SK-N-SH (cell line): ENCODE results near the gene ARHGAP15. TPM values are rescaled to one million over a fixed set of nuclear protein-coding genes. Genes with fewer than 3 reads are reported as not detected.

Source experiments
- CTCF ChIA-PET: fragments of 300-600, 350-600 bp; formaldehyde crosslinking; extraction: SDS; loops from one replicate; lab custom pipeline; 2021; lab: Yijun Ruan, JAX
- POLR2A ChIA-PET: fragments of 350-600 bp; sonication (Branson Sonifier 250); formaldehyde crosslinking; extraction: SDS; loops from one replicate; lab custom pipeline; 2020; ENCODE audit warnings: antibody characterized with exemption, inconsistent platforms; lab: Yijun Ruan, JAX
- DNase-seq: peaks from one replicate; pipeline ENCODE4 v3.0.0; 2012
- H2AFZ ChIP-seq: fragments of 200-600 bp; sonication (generic); 2 replicates; pipeline ENCODE4 v1.8.1; 2016; ENCODE audit warnings: antibody characterized with exemption, mild to moderate bottlenecking, low read depth
- H3F3A ChIP-seq: fragments of 200-600 bp; sonication (generic); replicated peaks from 2 replicates; pipeline ENCODE3; 2016; ENCODE audit warnings: antibody characterized with exemption, mild to moderate bottlenecking; ENCODE audit not compliant: insufficient read depth
- H3K27ac ChIP-seq, 2 experiments: fragments of 200-500 bp in 1 of 2; fragments of 200-600 bp in 1 of 2; sonication (Bioruptor generic) in 1 of 2; sonication (generic), shearing (Covaris generic) in 1 of 2; 2 replicates each; pipeline versions ENCODE4 v1.5.1 to v1.6.1; 2014 to 2016; ENCODE audit warnings: low read depth in 2 of 2, inconsistent platforms in 1 of 2, low read length in 1 of 2, mild to moderate bottlenecking in 1 of 2, mixed read lengths in 1 of 2
- H3K27me3 ChIP-seq: fragments of 200-600 bp; sonication (generic), shearing (Covaris generic); 2 replicates; pipeline ENCODE4 v1.6.1; 2016; ENCODE audit warnings: mixed run types; ENCODE audit not compliant: insufficient read depth
- H3K36me3 ChIP-seq, 2 experiments: fragments of 200-500 bp in 1 of 2; fragments of 200-600 bp in 1 of 2; sonication (Bioruptor generic) in 1 of 2; sonication (generic) in 1 of 2; replicated peaks in 1 of 2; 2 replicates each; pipeline versions ENCODE3 to v1.5.1; 2014 to 2016; ENCODE audit warnings: low read length in 1 of 2, mild to moderate bottlenecking in 1 of 2; ENCODE audit not compliant: insufficient read depth in 2 of 2, control insufficient read depth in 1 of 2
- H3K4me1 ChIP-seq, 2 experiments: fragments of 200-500 bp in 1 of 2; fragments of 200-600 bp in 1 of 2; sonication (Bioruptor generic) in 1 of 2; sonication (generic), shearing (Covaris generic) in 1 of 2; 2 replicates each; pipeline versions ENCODE4 v1.5.1 to v1.6.1; 2014 to 2016; ENCODE audit warnings: low read depth in 1 of 2, low read length in 1 of 2, mixed run types in 1 of 2; ENCODE audit not compliant: insufficient read depth in 2 of 2, control insufficient read depth in 1 of 2
- H3K4me2 ChIP-seq: fragments of 200-600 bp; sonication (generic), shearing (Covaris generic); 2 replicates; pipeline ENCODE4 v1.6.1; 2017; ENCODE audit warnings: mixed run types
- H3K4me3 ChIP-seq, 2 experiments: fragments of 200-500 bp in 1 of 2; fragments of 200-600 bp in 1 of 2; sonication (Bioruptor generic) in 1 of 2; sonication (generic), shearing (Covaris generic) in 1 of 2; 2 replicates each; pipeline versions ENCODE4 v1.5.1 to v1.8.1; 2014 to 2016; ENCODE audit warnings: low read depth in 2 of 2, inconsistent platforms in 1 of 2, low read length in 1 of 2, mild to moderate bottlenecking in 1 of 2, mixed read lengths in 1 of 2, moderate library complexity in 1 of 2
- H3K79me2 ChIP-seq: fragments of 200-600 bp; sonication (generic); 2 replicates; pipeline ENCODE4 v1.8.1; 2017; ENCODE audit warnings: mild to moderate bottlenecking; ENCODE audit not compliant: insufficient read depth
- H3K9ac ChIP-seq: fragments of 200-600 bp; sonication (generic); 2 replicates; pipeline ENCODE4 v1.6.1; 2017; ENCODE audit warnings: mixed run types
- H3K9me2 ChIP-seq: fragments of 200-600 bp; sonication (generic); 2 replicates; pipeline ENCODE4 v1.6.1; 2017; ENCODE audit warnings: mixed run types
- H3K9me3 ChIP-seq: fragments of 200-600 bp; sonication (generic); 2 replicates; pipeline ENCODE4 v1.6.1; 2017; ENCODE audit warnings: mixed run types, mild to moderate bottlenecking, moderate library complexity
- H4K20me1 ChIP-seq: fragments of 200-600 bp; sonication (generic); 2 replicates; pipeline ENCODE4 v1.6.1; 2017; ENCODE audit warnings: mild to moderate bottlenecking, mixed run types; ENCODE audit not compliant: insufficient read depth
- FOSL2 ChIP-seq: IDR thresholded peaks from 2 replicates; pipeline ENCODE4 v1.4.0; 2012; ENCODE audit warnings: low read depth, mild to moderate bottlenecking, moderate library complexity, borderline replicate concordance
- FOXM1 ChIP-seq: IDR thresholded peaks from 2 replicates; pipeline ENCODE4 v1.4.0; 2012; ENCODE audit warnings: low read depth, mild to moderate bottlenecking
- GABPA ChIP-seq: IDR thresholded peaks from 2 replicates; pipeline ENCODE4 v1.4.0; 2012; ENCODE audit warnings: low read depth, mild to moderate bottlenecking
- GATA2 ChIP-seq: sonication (generic); formaldehyde crosslinking; IDR thresholded peaks from 2 replicates; pipeline ENCODE4 v1.5.0; 2020; ENCODE audit warnings: mild to moderate bottlenecking, missing genetic modification reagents
- MXI1 ChIP-seq: IDR thresholded peaks from 2 replicates; pipeline ENCODE4 v1.6.1; 2012; ENCODE audit warnings: mild to moderate bottlenecking, low read depth, low read length, improper control_type of control experiment
- NFIC ChIP-seq: IDR thresholded peaks from 2 replicates; pipeline ENCODE4 v1.4.0; 2012; ENCODE audit warnings: borderline replicate concordance
- NRF1 ChIP-seq: IDR thresholded peaks from 2 replicates; pipeline ENCODE4 v1.6.1; 2012; ENCODE audit warnings: low read depth, mild to moderate bottlenecking, low read length
- POLR2AphosphoS5 ChIP-seq: IDR thresholded peaks from 2 replicates; pipeline ENCODE4 v1.6.1; 2012; ENCODE audit warnings: low read depth, low read length
- RAD21 ChIP-seq: IDR thresholded peaks from 2 replicates; pipeline ENCODE4 v1.6.1; 2012; ENCODE audit warnings: mild to moderate bottlenecking, low read length
- TAF1 ChIP-seq: IDR thresholded peaks from 2 replicates; pipeline ENCODE4 v1.6.1; 2012; ENCODE audit warnings: low read depth, mild to moderate bottlenecking, low read length, moderate library complexity, borderline replicate concordance
- TEAD4 ChIP-seq: IDR thresholded peaks from 2 replicates; pipeline ENCODE4 v1.4.0; 2012; ENCODE audit warnings: mild to moderate bottlenecking, borderline replicate concordance; ENCODE audit not compliant: insufficient read depth
- USF1 ChIP-seq: IDR thresholded peaks from 2 replicates; pipeline ENCODE4 v1.4.0; 2012; ENCODE audit warnings: low read depth, borderline replicate concordance
- YY1 ChIP-seq: IDR thresholded peaks from 2 replicates; pipeline ENCODE4 v1.4.0; 2012; ENCODE audit warnings: low read depth, mild to moderate bottlenecking
- ZBTB33 ChIP-seq: IDR thresholded peaks from 2 replicates; pipeline ENCODE4 v1.4.0; 2012; ENCODE audit warnings: low read depth, borderline replicate concordance
- WGBS: methylation state at CpG from one replicate; pipeline ENCODE4 v1.1.6; 2017; ENCODE audit warnings: low lambda C conversion rate; 5-methylcytosine and 5-hydroxymethylcytosine counted together
- polyA plus RNA-seq, 3 experiments: library from polyadenylated mRNA; depleted of rRNA; stranded (reverse); fragments of >200 nt; gene quantifications; 2 replicates each; pipeline ENCODE4 v1.2.3, GENCODE V29; 2012
- TF ChIP-seq, protein P1 (sequence below): fragments of 200-600 bp; sonication (generic); IDR thresholded peaks from 2 replicates; pipeline ENCODE4 v1.6.1; 2017; ENCODE audit warnings: antibody characterized with exemption, mild to moderate bottlenecking, moderate library complexity
- TF ChIP-seq, protein P2 (sequence below): fragments of 150-350 bp; IDR thresholded peaks from 2 replicates; pipeline ENCODE4 v1.6.1; 2017; ENCODE audit warnings: antibody characterized with exemption, low read length, low read depth, borderline replicate concordance
- TF ChIP-seq, protein P3 (sequence below): fragments of 150-350 bp; IDR thresholded peaks from 2 replicates; pipeline ENCODE4 v1.6.1; 2016; ENCODE audit warnings: mild to moderate bottlenecking, low read depth, low read length

ARHGAP15 gene
- polyA plus RNA-seq, 1 of the 3 experiments (the other 2 are of a cell fraction), result not detected

- TF ChIP-seq FOSL2, result no peak
- Histone ChIP-seq H3K9ac (no peak overlapping the region), H3K27ac (no peak overlapping the region), H3K79me2 (no peaks in the 10 kb centered on the region), H3K9me3 (no peaks in the 10 kb centered on the region), H3K9me2 (no peaks in the 10 kb centered on the region), H4K20me1 (no peaks in the 10 kb centered on the region), H3K36me3 (no peaks in the 10 kb centered on the region), H3K4me2 (no peak overlapping the region), H3K4me1 (peaks cover 0 to 11% of the 10 kb centered on the region in 2 experiments; a peak in 2 of 4 replicates), H3K27me3 (no peaks in the 10 kb centered on the region; the same call in 1 of the 2 replicates), H2AFZ (no peak overlapping the region), H3F3A (no peaks in the 10 kb centered on the region), H3K4me3 (no peak overlapping the region)
- DNase-seq, result no peak
- 59% methylated on average over 2 of the region's 2 CpGs for WGBS
- ChIA-PET POLR2A (no interaction called here), CTCF (no interaction called here)
Observed at GRCh38 chr2:143745060-143745459, 615.8 kb downstream of the ARHGAP15 start.

GRCh38 chr2:143754742-143755141 lies 625.5 kb downstream of the ARHGAP15 start:
- Histone ChIP-seq H3K9me2 (no peaks in the 10 kb centered on the region), H3K4me1 (no peaks in the 10 kb centered on the region; a peak in 2 of 4 replicates), H2AFZ (no peak overlapping the region), H3F3A (no peaks in the 10 kb centered on the region)
- TF ChIP-seq POLR2AphosphoS5 (no peak), RAD21 (no peak), TEAD4 (no peak), GABPA (no peak), NRF1 (no peak), MXI1 (no peak), GATA2 (CRISPR knock-in tag) (no peak), USF1 (no peak), ZBTB33 (no peak), NFIC (no peak), YY1 (no peak), FOXM1 (no peak), TAF1 (no peak)
- TF ChIP-seq, protein P1, sequence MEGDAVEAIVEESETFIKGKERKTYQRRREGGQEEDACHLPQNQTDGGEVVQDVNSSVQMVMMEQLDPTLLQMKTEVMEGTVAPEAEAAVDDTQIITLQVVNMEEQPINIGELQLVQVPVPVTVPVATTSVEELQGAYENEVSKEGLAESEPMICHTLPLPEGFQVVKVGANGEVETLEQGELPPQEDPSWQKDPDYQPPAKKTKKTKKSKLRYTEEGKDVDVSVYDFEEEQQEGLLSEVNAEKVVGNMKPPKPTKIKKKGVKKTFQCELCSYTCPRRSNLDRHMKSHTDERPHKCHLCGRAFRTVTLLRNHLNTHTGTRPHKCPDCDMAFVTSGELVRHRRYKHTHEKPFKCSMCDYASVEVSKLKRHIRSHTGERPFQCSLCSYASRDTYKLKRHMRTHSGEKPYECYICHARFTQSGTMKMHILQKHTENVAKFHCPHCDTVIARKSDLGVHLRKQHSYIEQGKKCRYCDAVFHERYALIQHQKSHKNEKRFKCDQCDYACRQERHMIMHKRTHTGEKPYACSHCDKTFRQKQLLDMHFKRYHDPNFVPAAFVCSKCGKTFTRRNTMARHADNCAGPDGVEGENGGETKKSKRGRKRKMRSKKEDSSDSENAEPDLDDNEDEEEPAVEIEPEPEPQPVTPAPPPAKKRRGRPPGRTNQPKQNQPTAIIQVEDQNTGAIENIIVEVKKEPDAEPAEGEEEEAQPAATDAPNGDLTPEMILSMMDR, result no peak
- TF ChIP-seq, protein P2, sequence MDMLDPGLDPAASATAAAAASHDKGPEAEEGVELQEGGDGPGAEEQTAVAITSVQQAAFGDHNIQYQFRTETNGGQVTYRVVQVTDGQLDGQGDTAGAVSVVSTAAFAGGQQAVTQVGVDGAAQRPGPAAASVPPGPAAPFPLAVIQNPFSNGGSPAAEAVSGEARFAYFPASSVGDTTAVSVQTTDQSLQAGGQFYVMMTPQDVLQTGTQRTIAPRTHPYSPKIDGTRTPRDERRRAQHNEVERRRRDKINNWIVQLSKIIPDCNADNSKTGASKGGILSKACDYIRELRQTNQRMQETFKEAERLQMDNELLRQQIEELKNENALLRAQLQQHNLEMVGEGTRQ, result no peak
- TF ChIP-seq, protein P3, sequence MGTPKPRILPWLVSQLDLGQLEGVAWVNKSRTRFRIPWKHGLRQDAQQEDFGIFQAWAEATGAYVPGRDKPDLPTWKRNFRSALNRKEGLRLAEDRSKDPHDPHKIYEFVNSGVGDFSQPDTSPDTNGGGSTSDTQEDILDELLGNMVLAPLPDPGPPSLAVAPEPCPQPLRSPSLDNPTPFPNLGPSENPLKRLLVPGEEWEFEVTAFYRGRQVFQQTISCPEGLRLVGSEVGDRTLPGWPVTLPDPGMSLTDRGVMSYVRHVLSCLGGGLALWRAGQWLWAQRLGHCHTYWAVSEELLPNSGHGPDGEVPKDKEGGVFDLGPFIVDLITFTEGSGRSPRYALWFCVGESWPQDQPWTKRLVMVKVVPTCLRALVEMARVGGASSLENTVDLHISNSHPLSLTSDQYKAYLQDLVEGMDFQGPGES, result no peak
- TF ChIP-seq, all 33 proteins: peak for 0
- Histone ChIP-seq H3K9ac (no peak overlapping the region), H3K9me3 (no peaks in the 10 kb centered on the region), H3K79me2 (no peaks in the 10 kb centered on the region), H3K27me3 (no peaks in the 10 kb centered on the region), H4K20me1 (no peaks in the 10 kb centered on the region), H3K4me2 (no peak overlapping the region), H3K4me3 (no peak overlapping the region), H3K36me3 (no peaks in the 10 kb centered on the region), H3K27ac (no peak overlapping the region)
- ChIA-PET POLR2A (no interaction called here), CTCF (no interaction called here)
- 71% methylated on average over 1 of the region's 1 CpG for WGBS
- DNase-seq, result no peak
